ENCODE results near the gene DCST1. TPM values are rescaled to one million over a fixed set of nuclear protein-coding genes. Genes with fewer than 3 reads are reported as not detected.

DCST1 gene
- polyA plus RNA-seq, 3 donors: 0.05 TPM; not detected in 2

- Histone ChIP-seq H3K79me2 (ENCODE audit: insufficient read depth, low read length) (peaks cover 7% of the 10 kb centered on the region), H3K27me3 (ENCODE audit: control insufficient read depth in 2 of 2, insufficient read depth in 2 of 2, low read length in 2 of 2) (peaks cover 0 to 13% of the 10 kb centered on the region in 2 donors), H3K9me3 (replicated peaks in 1 of 2; ENCODE audit: control insufficient read depth in 1 of 2, insufficient read depth in 1 of 2, low read length in 2 of 2) (no peaks in the 10 kb centered on the region), H2AFZ (ENCODE audit: insufficient read depth, low read depth, low read length, poor library complexity, severe bottlenecking) (no peak overlapping the region), H3K36me3 (replicated peaks in 1 of 2; ENCODE audit: control insufficient read depth in 1 of 2, insufficient read depth in 2 of 2, low read length in 2 of 2) (peaks cover 5 to 32% of the 10 kb centered on the region in 2 donors), H4K20me1 (ENCODE audit: insufficient read depth, low read length) (peaks cover 39% of the 10 kb centered on the region), H3K4me2 (replicated peaks; ENCODE audit: extremely low read depth, low read length, poor library complexity, severe bottlenecking) (no peak overlapping the region), H3K27ac (ENCODE audit: low read depth in 1 of 2, low read length in 2 of 2) (no peak overlapping the region), H3K9ac (ENCODE audit: insufficient read depth, low read length, poor library complexity, severe bottlenecking) (no peak overlapping the region), H3K4me3 (replicated peaks in 1 of 3; ENCODE audit: low read depth in 2 of 3, low read length in 3 of 3) (no peak overlapping the region), H3K4me1 (ENCODE audit: control insufficient read depth in 1 of 2, insufficient read depth in 2 of 2, low read length in 2 of 2) (peaks cover 33 to 45% of the 10 kb centered on the region in 2 donors)
- H3K4me3 Mint-ChIP-seq: no peak overlapping the region
- peaks cover 32% of the 10 kb centered on the region for H3K4me1 Mint-ChIP-seq
- peak overlapping the region in 1 of 7 donors; percentile 71 for H3K27ac Mint-ChIP-seq
- H3K27me3 Mint-ChIP-seq (ENCODE audit: low read depth in 3 of 3): peaks cover 11 to 23% (median 17%) of the 10 kb centered on the region in 3 donors
- peaks cover 0 to 2% (median 0%) of the 10 kb centered on the region in 7 donors for H3K9me3 Mint-ChIP-seq
- no peak for DNase-seq
- intact Hi-C loops (cut with micrococcal nuclease): no loop called here
- TF ChIP-seq CTCF (IDR thresholded peaks at IDR 0.05): no peak
- H3K36me3 Mint-ChIP-seq: peaks cover 34 to 36% of the 10 kb centered on the region in 2 donors
- 90% methylated on average over 2 of the region's 3 CpGs for WGBS (ENCODE audit: insufficient coverage)
Observed at GRCh38 chr1:155068599-155068998, 35.0 kb downstream of the DCST1 start.

GRCh38 chr1:155069551-155070157 is 36.0 kb downstream of the DCST1 start:
- TF ChIP-seq CTCF (IDR thresholded peaks at IDR 0.05): no peak
- no peak for DNase-seq
- Mint-ChIP-seq H3K36me3 (peaks cover 34 to 36% of the 10 kb centered on the region in 2 donors), H3K27ac (no peak overlapping the region), H3K4me3 (no peak overlapping the region), H3K27me3 (ENCODE audit: low read depth in 3 of 3) (peaks cover 11 to 22% (median 19%) of the 10 kb centered on the region in 3 donors), H3K9me3 (peaks cover 0 to 2% (median 0%) of the 10 kb centered on the region in 7 donors), H3K4me1 (peaks cover 30% of the 10 kb centered on the region)
- peaks cover 30 to 39% of the 10 kb centered on the region in 2 donors for H3K4me1 ChIP-seq (ENCODE audit: control insufficient read depth in 1 of 2, insufficient read depth in 2 of 2, low read length in 2 of 2)
- H2AFZ ChIP-seq (ENCODE audit: insufficient read depth, low read depth, low read length, poor library complexity, severe bottlenecking): no peak overlapping the region
- peaks cover 5 to 32% of the 10 kb centered on the region in 2 donors for H3K36me3 ChIP-seq (replicated peaks in 1 of 2; ENCODE audit: control insufficient read depth in 1 of 2, insufficient read depth in 2 of 2, low read length in 2 of 2)
- H3K27me3 ChIP-seq (ENCODE audit: control insufficient read depth in 2 of 2, insufficient read depth in 2 of 2, low read length in 2 of 2): peaks cover 0 to 14% of the 10 kb centered on the region in 2 donors
- H4K20me1 ChIP-seq (ENCODE audit: insufficient read depth, low read length): peaks cover 31% of the 10 kb centered on the region
- no CpG with 5 or more reads among the region's 7 CpGs for WGBS (ENCODE audit: insufficient coverage)
- peaks cover 7% of the 10 kb centered on the region for H3K79me2 ChIP-seq (ENCODE audit: insufficient read depth, low read length)
- H3K9me3 ChIP-seq (replicated peaks in 1 of 2; ENCODE audit: control insufficient read depth in 1 of 2, insufficient read depth in 1 of 2, low read length in 2 of 2): no peaks in the 10 kb centered on the region
- H3K4me3 ChIP-seq (replicated peaks in 1 of 3; ENCODE audit: low read depth in 2 of 3, low read length in 3 of 3): no peak overlapping the region
- no peak overlapping the region for H3K27ac ChIP-seq (ENCODE audit: low read depth in 1 of 2, low read length in 2 of 2)
- no peak overlapping the region for H3K9ac ChIP-seq (ENCODE audit: insufficient read depth, low read length, poor library complexity, severe bottlenecking)
- intact Hi-C loops (cut with micrococcal nuclease): no loop called here
- no peak overlapping the region for H3K4me2 ChIP-seq (replicated peaks; ENCODE audit: extremely low read depth, low read length, poor library complexity, severe bottlenecking)

All from CD14-positive monocyte (primary cell).